RWPE1 (cell line): ENCODE data around the gene MT1G.
"Not testable (repeated sequence)": the region's sequence is repeated elsewhere in the genome, so short reads cannot be mapped to it uniquely, and the experiment has no call there.

Source experiments
- CTCF ChIA-PET: fragments of 350-600 bp; sonication (Branson Sonifier 250); formaldehyde crosslinking; extraction: SDS; loops from one replicate; lab custom pipeline; 2021; lab: Yijun Ruan, JAX
- POLR2A ChIA-PET: fragments of 400-600 bp; formaldehyde crosslinking; extraction: SDS; loops from one replicate; lab custom pipeline; 2020; ENCODE audit warnings: antibody characterized with exemption; ENCODE audit not compliant: low non-redundant PET; lab: Yijun Ruan, JAX
- DNase-seq: peaks from one replicate; pipeline ENCODE4 v3.0.0; 2012; ENCODE audit warnings: low spot score
- H3K27ac ChIP-seq: fragments of 450-650 bp; 2 replicates; pipeline ENCODE4 v1.5.1; 2017
- CTCF ChIP-seq: fragments of 450-650 bp; conservative IDR thresholded peaks from 2 replicates; pipeline ENCODE4 v1.5.1; 2017; ENCODE audit warnings: low read depth, mild to moderate bottlenecking

The MT1G gene

GRCh38 chr16:56675685-56676210, 7.9 kb upstream of the MT1G start:
- DNase-seq: no peak
- ChIA-PET POLR2A (no interaction called here), CTCF (interaction anchor here (0.8 kb wide), 1 partner anchor 26 kb away, joined by 3 read pairs; no protein-coding TSS in a partner anchor)
- no peak overlapping the region for H3K27ac ChIP-seq
- TF ChIP-seq CTCF: no peak

- CTCF ChIA-PET: interaction anchor here (0.6 to 2.7 kb wide), 5 partner anchors 27 to 207 kb away, joined by 3 to 13 read pairs (median 3); no protein-coding TSS in a partner anchor
- H3K27ac ChIP-seq, POLR2A ChIA-PET, DNase-seq: not testable (repeated sequence)
Observed at GRCh38 chr16:56674570-56674969, 6.7 kb upstream of the MT1G start.

- no peak overlapping the region for H3K27ac ChIP-seq
- ChIA-PET POLR2A (no interaction called here), CTCF (interaction anchor here (0.6 to 2.7 kb wide), 8 partner anchors 28 to 335 kb away, joined by 3 to 13 read pairs (median 3); no protein-coding TSS in a partner anchor)
Observed at GRCh38 chr16:56673921-56674320, 6.1 kb upstream of the MT1G start.

GRCh38 chr16:56672761-56673536, 5.1 kb upstream of the MT1G start:
- CTCF ChIA-PET: interaction anchor here (0.6 to 2.7 kb wide), 2 partner anchors 29 to 54 kb away, joined by 3 to 13 read pairs; no protein-coding TSS in a partner anchor
- DNase-seq: no peak
- POLR2A ChIA-PET: no interaction called here
- no peak overlapping the region for H3K27ac ChIP-seq
- no peak for TF ChIP-seq CTCF

More at GRCh38 chr16:56673921-56674320, 6.1 kb upstream of the MT1G start:
- no peak; the same call in 1 of the 2 replicates for TF ChIP-seq CTCF
- DNase-seq: no peak

DNA sequence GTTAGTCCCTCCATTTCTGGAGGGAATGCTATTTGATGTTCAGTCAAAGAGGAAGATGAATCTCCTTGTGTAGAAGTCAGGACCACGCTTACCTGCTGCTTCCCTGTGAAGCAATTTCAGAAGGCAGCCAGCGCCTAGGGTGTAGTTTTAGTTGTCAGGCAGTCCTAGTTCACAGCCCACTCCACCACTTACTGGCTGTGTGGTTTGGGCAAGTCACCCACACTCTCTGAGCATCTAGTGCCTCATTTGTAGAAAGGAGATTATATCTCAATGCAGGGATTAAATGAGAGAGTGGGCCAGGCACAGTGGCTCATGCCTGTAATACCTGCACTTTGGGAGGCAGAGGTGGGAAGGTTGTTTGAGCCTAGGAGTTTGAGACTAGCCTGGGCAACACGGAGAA, 4.3 kb upstream of the MT1G start:
- DNase-seq, H3K27ac ChIP-seq: not testable (repeated sequence)
- POLR2A ChIA-PET: interaction anchor here (1.0 kb wide), 1 partner anchor 47 kb away, joined by 4 read pairs; the partner anchor contains the start of gene MT1E
- CTCF ChIA-PET: interaction anchor here (2.7 kb wide), 1 partner anchor 30 kb away, joined by 13 read pairs; no protein-coding TSS in a partner anchor

DNA sequence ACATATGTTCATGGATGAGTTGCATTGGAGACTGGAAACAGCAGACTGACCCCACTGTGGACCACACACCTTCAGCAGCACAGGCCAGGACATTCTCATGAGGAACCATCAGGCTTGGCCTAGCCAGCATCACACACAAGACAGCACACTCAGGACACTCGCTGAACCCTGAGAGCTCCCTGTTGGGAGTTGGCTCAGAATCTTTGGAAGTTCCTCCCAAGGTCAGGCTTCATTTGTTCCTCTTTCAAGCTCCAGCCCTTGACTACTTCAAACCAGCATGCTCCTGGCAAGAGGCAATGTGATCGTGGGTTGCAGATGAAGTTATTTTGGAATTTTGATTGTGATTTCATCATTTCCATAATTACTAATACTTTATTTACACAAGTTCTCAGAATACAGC, 3.8 kb upstream of the MT1G start:
- POLR2A ChIA-PET: interaction anchor here (1.0 kb wide), 1 partner anchor 46 kb away, joined by 4 read pairs; the partner anchor contains the start of gene MT1E
- CTCF ChIA-PET, H3K27ac ChIP-seq, DNase-seq: not testable (repeated sequence)

DNA sequence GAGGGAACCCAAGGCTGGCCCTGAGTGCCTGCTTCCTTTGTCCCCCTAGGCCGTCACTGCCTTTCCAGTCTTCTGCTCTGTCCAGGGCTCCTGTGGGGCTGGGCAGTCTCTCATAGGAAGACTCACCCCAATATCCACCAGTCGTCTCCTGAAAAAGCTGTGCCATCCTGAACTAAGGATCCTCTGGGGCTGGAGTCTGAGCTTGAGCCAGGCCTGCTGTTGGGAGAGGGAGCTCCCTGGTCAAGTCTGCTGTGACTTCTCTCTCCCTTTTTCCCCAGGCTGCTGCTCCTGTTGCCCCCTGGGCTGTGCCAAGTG, 2.7 kb upstream of the MT1G start:
- no peak overlapping the region for H3K27ac ChIP-seq
- ChIA-PET POLR2A (no interaction called here), CTCF (no interaction called here)
- no peak for DNase-seq
- no peak for TF ChIP-seq CTCF
